CD4-positive, CD25-positive, alpha-beta regulatory T cell (primary cell): ENCODE results near the gene WDR20. TPM values are rescaled to one million over a fixed set of nuclear protein-coding genes. Genes with fewer than 3 reads are reported as not detected.
A peak's percentile ranks its signal among the peaks of the same experiment; 100 is the strongest.

ENCODE experiments used
- ATAC-seq, 2 donors: fragments of 150-1000 bp; cut with Tn5 transposase; one replicate each; pipeline ENCODE4 v1.10.0; 2021; ENCODE audit warnings: low read depth in 2 of 2, moderate number of reproducible peaks in 2 of 2, moderate library complexity in 1 of 2
- DNase-seq, 3 donors: peaks; one replicate each; pipeline versions ENCODE4 v3.0.0 to v3.0.0-alpha.2; 2012 to 2022; ENCODE audit warnings: mixed read lengths in 1 of 3
- H3K27ac ChIP-seq: one replicate; pipeline ENCODE4 v1.7.0; 2013; ENCODE audit warnings: mild to moderate bottlenecking, low read length; ENCODE audit not compliant: insufficient read depth, poor library complexity, severe bottlenecking
- H3K27me3 ChIP-seq: one replicate; pipeline ENCODE4 v1.7.0; 2013; ENCODE audit warnings: low read length; ENCODE audit not compliant: control insufficient read depth, insufficient read depth
- H3K36me3 ChIP-seq: one replicate; pipeline ENCODE4 v1.7.0; 2013; ENCODE audit warnings: mild to moderate bottlenecking, low read length, moderate library complexity; ENCODE audit not compliant: control insufficient read depth, insufficient read depth
- H3K4me1 ChIP-seq: 2 replicates; pipeline ENCODE4 v1.7.0; 2013; ENCODE audit warnings: mild to moderate bottlenecking, low read length; ENCODE audit not compliant: insufficient read depth, control insufficient read depth, poor library complexity, severe bottlenecking
- H3K4me3 ChIP-seq: one replicate; pipeline ENCODE4 v1.7.0; 2013; ENCODE audit warnings: low read depth, mild to moderate bottlenecking, low read length, moderate library complexity
- H3K9me3 ChIP-seq, 2 experiments: 1 replicate in 1 of 2; 2 replicates in 1 of 2; pipeline ENCODE4 v1.7.0; 2013; ENCODE audit warnings: low read length in 2 of 2, mild to moderate bottlenecking in 1 of 2, moderate library complexity in 1 of 2; ENCODE audit not compliant: control insufficient read depth in 2 of 2
- H3K27ac Mint-ChIP-seq, 3 donors: one replicate each; pipeline ENCODE4 v1.8.0; 2020 to 2022; ENCODE audit warnings: mild to moderate bottlenecking in 3 of 3, mixed read lengths in 3 of 3, moderate library complexity in 2 of 3
- H3K27me3 Mint-ChIP-seq: one replicate; pipeline ENCODE4 v1.8.0; 2022; ENCODE audit warnings: mild to moderate bottlenecking, mixed read lengths
- H3K36me3 Mint-ChIP-seq: one replicate; pipeline ENCODE4 v1.8.0; 2020; ENCODE audit warnings: mixed read lengths
- H3K4me1 Mint-ChIP-seq, 4 donors: one replicate each; pipeline ENCODE4 v1.8.0; 2020 to 2022; ENCODE audit warnings: mixed read lengths in 4 of 4, mild to moderate bottlenecking in 1 of 4
- H3K4me3 Mint-ChIP-seq, 4 donors: one replicate each; pipeline ENCODE4 v1.8.0; 2020 to 2022; ENCODE audit warnings: mild to moderate bottlenecking in 4 of 4, mixed read lengths in 4 of 4, moderate library complexity in 3 of 4
- H3K9me3 Mint-ChIP-seq, 7 donors: one replicate each; pipeline ENCODE4 v1.8.0; 2020 to 2022; ENCODE audit warnings: mixed read lengths in 7 of 7, mild to moderate bottlenecking in 3 of 7, moderate library complexity in 2 of 7
- polyA plus RNA-seq, 4 donors: library from polyadenylated mRNA; unstranded; fragments of 300-500 nt; fragmentation: Illumina TruSeq; gene quantifications; one replicate each; pipeline ENCODE4 v1.2.3, GENCODE V29; 2021
- total RNA-seq: library from RNA; stranded (reverse); gene quantifications from one replicate; pipeline ENCODE4 v1.2.3, GENCODE V29; 2022

Gene WDR20
- total and polyA plus RNA-seq, 5 donors from 2014 or later = 13.0 to 66.7 (median 19.0) TPM

- Histone ChIP-seq H3K27me3 (no peaks in the 10 kb centered on the region), H3K4me1 (peaks cover 13% of the 10 kb centered on the region), H3K36me3 (no peaks in the 10 kb centered on the region), H3K9me3 (no peaks in the 10 kb centered on the region), H3K4me3 (no peak overlapping the region), H3K27ac (no peak overlapping the region)
- no peak for DNase-seq
- H3K9me3 Mint-ChIP-seq = no peaks in the 10 kb centered on the region
- H3K27me3 Mint-ChIP-seq = no peaks in the 10 kb centered on the region
- no peak overlapping the region for H3K4me3 Mint-ChIP-seq
- no peak overlapping the region for H3K27ac Mint-ChIP-seq
- peaks cover 0 to 17% (median 11%) of the 10 kb centered on the region in 4 donors for H3K4me1 Mint-ChIP-seq
- peaks cover 10% of the 10 kb centered on the region for H3K36me3 Mint-ChIP-seq
- ATAC-seq = no peak
Measured at GRCh38 chr14:102222009-102222575, 82.4 kb downstream of the WDR20 start.

- Mint-ChIP-seq H3K9me3 (no peaks in the 10 kb centered on the region), H3K27me3 (no peaks in the 10 kb centered on the region), H3K4me3 (no peak overlapping the region), H3K4me1 (peaks cover 0 to 17% (median 10%) of the 10 kb centered on the region in 4 donors), H3K27ac (no peak overlapping the region), H3K36me3 (peaks cover 6% of the 10 kb centered on the region)
- Histone ChIP-seq H3K9me3 (no peaks in the 10 kb centered on the region), H3K36me3 (no peaks in the 10 kb centered on the region), H3K4me1 (peaks cover 13% of the 10 kb centered on the region), H3K4me3 (no peak overlapping the region), H3K27ac (no peak overlapping the region), H3K27me3 (no peaks in the 10 kb centered on the region)
- ATAC-seq = no peak
- DNase-seq = no peak
Measured at GRCh38 chr14:102222751-102223150, 83.1 kb downstream of the WDR20 start.

GRCh38 chr14:102223682-102224081 is 84.0 kb downstream of the WDR20 start:
- peaks cover 13% of the 10 kb centered on the region for H3K4me1 ChIP-seq
- H3K4me3 Mint-ChIP-seq = no peak overlapping the region
- no peaks in the 10 kb centered on the region for H3K9me3 ChIP-seq
- H3K36me3 ChIP-seq = no peaks in the 10 kb centered on the region
- peak overlapping the region in 1 of 3 donors; percentile 71 for H3K27ac Mint-ChIP-seq
- no peaks in the 10 kb centered on the region for H3K27me3 Mint-ChIP-seq
- H3K4me1 Mint-ChIP-seq = peaks cover 0 to 17% (median 10%) of the 10 kb centered on the region in 4 donors
- DNase-seq (no peak), ATAC-seq (no peak)
- H3K4me3 ChIP-seq = no peak overlapping the region
- no peaks in the 10 kb centered on the region for H3K27me3 ChIP-seq
- peaks cover 6% of the 10 kb centered on the region for H3K36me3 Mint-ChIP-seq
- no peak overlapping the region for H3K27ac ChIP-seq
- H3K9me3 Mint-ChIP-seq = no peaks in the 10 kb centered on the region

- H3K27ac ChIP-seq = no peak overlapping the region
- Mint-ChIP-seq H3K4me3 (no peak overlapping the region), H3K4me1 (peaks cover 0 to 6% (median under 1%) of the 10 kb centered on the region in 4 donors)
Measured at GRCh38 chr14:102225386-102225785, 85.7 kb downstream of the WDR20 start.

GRCh38 chr14:102225936-102226335 is 86.2 kb downstream of the WDR20 start:
- Mint-ChIP-seq H3K4me1 (peaks cover 0 to 6% (median 0%) of the 10 kb centered on the region in 4 donors), H3K36me3 (peaks cover 6% of the 10 kb centered on the region), H3K4me3 (no peak overlapping the region), H3K27ac (no peak overlapping the region), H3K9me3 (no peaks in the 10 kb centered on the region), H3K27me3 (no peaks in the 10 kb centered on the region)
- Histone ChIP-seq H3K4me3 (no peak overlapping the region), H3K36me3 (no peaks in the 10 kb centered on the region), H3K9me3 (no peaks in the 10 kb centered on the region), H3K27me3 (no peaks in the 10 kb centered on the region), H3K27ac (no peak overlapping the region), H3K4me1 (no peaks in the 10 kb centered on the region)
- no peak for ATAC-seq
- no peak for DNase-seq

More at GRCh38 chr14:102225386-102225785, 85.7 kb downstream of the WDR20 start:
- no peaks in the 10 kb centered on the region for H3K27me3 Mint-ChIP-seq
- ATAC-seq = no peak
- H3K27ac Mint-ChIP-seq = no peak overlapping the region
- H3K36me3 Mint-ChIP-seq = peaks cover 6% of the 10 kb centered on the region
- H3K9me3 Mint-ChIP-seq = no peaks in the 10 kb centered on the region
- Histone ChIP-seq H3K27me3 (no peaks in the 10 kb centered on the region), H3K4me1 (no peaks in the 10 kb centered on the region), H3K4me3 (no peak overlapping the region), H3K9me3 (no peaks in the 10 kb centered on the region), H3K36me3 (no peaks in the 10 kb centered on the region)
- DNase-seq = no peak

- Mint-ChIP-seq H3K4me3 (no peak overlapping the region), H3K9me3 (no peaks in the 10 kb centered on the region), H3K27ac (no peak overlapping the region), H3K27me3 (no peaks in the 10 kb centered on the region), H3K36me3 (peaks cover 6% of the 10 kb centered on the region), H3K4me1 (peaks cover 0 to 2% (median 0%) of the 10 kb centered on the region in 4 donors)
- DNase-seq = no peak
- Histone ChIP-seq H3K4me3 (no peak overlapping the region), H3K4me1 (no peaks in the 10 kb centered on the region), H3K27me3 (no peaks in the 10 kb centered on the region), H3K27ac (no peak overlapping the region), H3K9me3 (no peaks in the 10 kb centered on the region), H3K36me3 (no peaks in the 10 kb centered on the region)
- ATAC-seq = no peak
Measured at GRCh38 chr14:102226356-102227125, 86.8 kb downstream of the WDR20 start.

GRCh38 chr14:102227184-102227964 is 87.7 kb downstream of the WDR20 start:
- no peaks in the 10 kb centered on the region for H3K36me3 ChIP-seq
- no peak overlapping the region for H3K27ac ChIP-seq
- DNase-seq (no peak), ATAC-seq (no peak)
- H3K4me3 Mint-ChIP-seq = no peak overlapping the region
- no peak overlapping the region for H3K27ac Mint-ChIP-seq
- H3K27me3 ChIP-seq = no peaks in the 10 kb centered on the region
- no peaks in the 10 kb centered on the region for H3K4me1 Mint-ChIP-seq
- H3K4me1 ChIP-seq = no peaks in the 10 kb centered on the region
- no peaks in the 10 kb centered on the region for H3K27me3 Mint-ChIP-seq
- H3K36me3 Mint-ChIP-seq = peaks cover 6% of the 10 kb centered on the region
- no peaks in the 10 kb centered on the region for H3K9me3 Mint-ChIP-seq
- no peak overlapping the region for H3K4me3 ChIP-seq
- no peaks in the 10 kb centered on the region for H3K9me3 ChIP-seq
